Tibial artery (tissue), 4 donors: Measurements from ENCODE around the gene PTPRN2.

ENCODE experiments used
- DNase-seq, 2 donors: peaks; one replicate each; pipeline ENCODE4 v3.0.0-alpha.2; 2019
- H3K27ac ChIP-seq, 2 donors: fragments of 200-600 bp; sonication (generic) in 1 of 2; 1 replicate in 1 of 2; 2 replicates in 1 of 2; pipeline ENCODE4 v1.5.1; 2018 to 2019; ENCODE audit warnings: mild to moderate bottlenecking in 1 of 2
- H3K27me3 ChIP-seq, 2 donors: fragments of 200-600 bp; sonication (generic) in 1 of 2; one replicate each; pipeline versions ENCODE4 v1.5.1 to v1.6.0; 2016 to 2019
- H3K36me3 ChIP-seq, 3 donors: fragments of 200-600 bp; sonication (generic) in 2 of 3; one replicate each; pipeline ENCODE4 v1.5.1; 2016 to 2019; ENCODE audit warnings: mild to moderate bottlenecking in 2 of 3
- H3K4me1 ChIP-seq, 4 donors: fragments of 200-600 bp; sonication (generic) in 2 of 4; 1 replicate in 3 of 4; 2 replicates in 1 of 4; pipeline ENCODE4 v1.5.1; 2016 to 2019
- H3K4me3 ChIP-seq, 2 donors: fragments of 200-600 bp; sonication (generic) in 1 of 2; 1 replicate in 1 of 2; 2 replicates in 1 of 2; pipeline ENCODE4 v1.5.1; 2018 to 2019; ENCODE audit warnings: mild to moderate bottlenecking in 2 of 2
- H3K9me3 ChIP-seq, 3 donors: fragments of 200-600 bp; sonication (generic) in 1 of 3; one replicate each; pipeline ENCODE4 v1.5.1; 2016 to 2019
- CTCF ChIP-seq, 2 experiments: fragments of 200-600 bp in 1 of 2; fragments of 450-650 bp in 1 of 2; IDR thresholded peaks; one replicate each; pipeline ENCODE4 v1.5.1; 2017 to 2019; ENCODE audit warnings: antibody characterized with exemption in 2 of 2, mild to moderate bottlenecking in 1 of 2, moderate library complexity in 1 of 2
- intact Hi-C: fragments of 100-400 bp; cut with DNase I; formaldehyde crosslinking; loops from one replicate; pipeline ENCODE4 v1.15.0; 2023; ENCODE audit warnings: low total_unique reads

PTPRN2 gene

GRCh38 chr7:158403013-158403821 lies 184.4 kb downstream of the PTPRN2 start:
- no peak for DNase-seq
- Histone ChIP-seq H3K27me3 (peaks cover 0 to 21% of the 10 kb centered on the region in 2 donors), H3K4me1 (no peaks in the 10 kb centered on the region), H3K4me3 (no peak overlapping the region), H3K27ac (no peak overlapping the region), H3K9me3 (no peaks in the 10 kb centered on the region), H3K36me3 (no peaks in the 10 kb centered on the region)
- no peak for TF ChIP-seq CTCF (IDR thresholded peaks at IDR 0.05)
- intact Hi-C loops = no loop called here

GRCh38 chr7:158402471-158402870 lies 185.2 kb downstream of the PTPRN2 start:
- Histone ChIP-seq H3K27ac (no peak overlapping the region), H3K36me3 (no peaks in the 10 kb centered on the region), H3K9me3 (no peaks in the 10 kb centered on the region), H3K4me1 (no peaks in the 10 kb centered on the region), H3K27me3 (peaks cover 0 to 21% of the 10 kb centered on the region in 2 donors), H3K4me3 (no peak overlapping the region)
- intact Hi-C loops = no loop called here
- no peak for TF ChIP-seq CTCF (IDR thresholded peaks at IDR 0.05)
- no peak for DNase-seq

- Histone ChIP-seq H3K27me3 (peaks cover 0 to 20% of the 10 kb centered on the region in 2 donors), H3K4me3 (no peak overlapping the region), H3K36me3 (no peaks in the 10 kb centered on the region), H3K27ac (no peak overlapping the region), H3K9me3 (no peaks in the 10 kb centered on the region), H3K4me1 (no peaks in the 10 kb centered on the region)
- DNase-seq = no peak
- intact Hi-C loops = no loop called here
- TF ChIP-seq CTCF (IDR thresholded peaks at IDR 0.05) = no peak
Measured at GRCh38 chr7:158401826-158402225, 185.8 kb downstream of the PTPRN2 start.

GRCh38 chr7:158401295-158401694 lies 186.3 kb downstream of the PTPRN2 start:
- Histone ChIP-seq H3K9me3 (no peaks in the 10 kb centered on the region), H3K27me3 (peaks cover 0 to 18% of the 10 kb centered on the region in 2 donors), H3K4me1 (no peaks in the 10 kb centered on the region), H3K4me3 (no peak overlapping the region), H3K36me3 (no peaks in the 10 kb centered on the region), H3K27ac (no peak overlapping the region)
- no peak for TF ChIP-seq CTCF (IDR thresholded peaks at IDR 0.05)
- intact Hi-C loops = no loop called here
- no peak for DNase-seq

- DNase-seq = no peak
Measured at GRCh38 chr7:158400601-158401225, 186.9 kb downstream of the PTPRN2 start.

More at GRCh38 chr7:158400601-158401225, 186.9 kb downstream of the PTPRN2 start:
- Histone ChIP-seq H3K27me3 (peaks cover 0 to 21% of the 10 kb centered on the region in 2 donors), H3K36me3 (no peaks in the 10 kb centered on the region), H3K9me3 (no peaks in the 10 kb centered on the region), H3K27ac (no peak overlapping the region), H3K4me3 (no peak overlapping the region), H3K4me1 (no peaks in the 10 kb centered on the region)
- TF ChIP-seq CTCF (IDR thresholded peaks at IDR 0.05) = no peak
- intact Hi-C loops = no loop called here
